Natural killer cell (primary cell): Measurements from ENCODE around the gene MAFG. TPM values are rescaled to one million over a fixed set of nuclear protein-coding genes. Genes with fewer than 3 reads are reported as not detected.

Experiments
- ATAC-seq, 3 donors: fragments of 150-1000 bp in 2 of 3; fragments of 200-7000 bp in 1 of 3; cut with Tn5 transposase; 1 replicate in 1 of 3; 2 replicates in 2 of 3; pipeline ENCODE4 v1.10.0; 2021; ENCODE audit warnings: mild to moderate bottlenecking in 2 of 3, moderate library complexity in 2 of 3
- DNase-seq, 2 donors: peaks; one replicate each; pipeline versions ENCODE4 v3.0.0 to v3.0.0-alpha.2; 2013 to 2021; ENCODE audit warnings: mixed read lengths in 1 of 2
- H3K27ac ChIP-seq: one replicate; pipeline ENCODE4 v1.5.1; 2013; ENCODE audit warnings: mild to moderate bottlenecking, low read length
- H3K27me3 ChIP-seq: one replicate; pipeline ENCODE4 v1.6.1; 2013; ENCODE audit warnings: low read length; ENCODE audit not compliant: control insufficient read depth, insufficient read depth
- H3K36me3 ChIP-seq: one replicate; pipeline ENCODE4 v1.6.1; 2013; ENCODE audit warnings: low read length; ENCODE audit not compliant: control insufficient read depth, insufficient read depth
- H3K4me1 ChIP-seq: one replicate; pipeline ENCODE4 v1.6.1; 2013; ENCODE audit warnings: low read length; ENCODE audit not compliant: control insufficient read depth, insufficient read depth
- H3K4me3 ChIP-seq: one replicate; pipeline ENCODE4 v1.5.1; 2013; ENCODE audit warnings: low read length
- H3K9me3 ChIP-seq: one replicate; pipeline ENCODE4 v1.6.1; 2013; ENCODE audit warnings: low read length; ENCODE audit not compliant: control insufficient read depth, insufficient read depth
- H3K27ac Mint-ChIP-seq, 2 donors: one replicate each; pipeline ENCODE4 v1.8.0; 2022; ENCODE audit warnings: mild to moderate bottlenecking in 2 of 2, mixed read lengths in 2 of 2, moderate library complexity in 1 of 2
- H3K27me3 Mint-ChIP-seq, 2 donors: one replicate each; pipeline ENCODE4 v1.8.0; 2022; ENCODE audit warnings: low read depth in 2 of 2, mixed read lengths in 2 of 2
- H3K36me3 Mint-ChIP-seq: one replicate; pipeline ENCODE4 v1.8.0; 2022; ENCODE audit warnings: mixed read lengths
- H3K4me1 Mint-ChIP-seq, 2 donors: one replicate each; pipeline ENCODE4 v1.8.0; 2022; ENCODE audit warnings: mixed read lengths in 2 of 2
- H3K4me3 Mint-ChIP-seq: one replicate; pipeline ENCODE4 v1.8.0; 2022; ENCODE audit warnings: mild to moderate bottlenecking, moderate library complexity, mixed read lengths
- H3K9me3 Mint-ChIP-seq, 2 donors: one replicate each; pipeline ENCODE4 v1.8.0; 2022; ENCODE audit warnings: mixed read lengths in 2 of 2
- CTCF ChIP-seq: fragments of 200-600 bp; IDR thresholded peaks from one replicate; pipeline ENCODE4 v1.8.0; 2022; ENCODE audit warnings: antibody characterized with exemption
- WGBS: methylation state at CpG from one replicate; pipeline ENCODE4 v1.1.7; 2013; ENCODE audit warnings: missing lambda C conversion rate; ENCODE audit not compliant: insufficient coverage; 5-methylcytosine and 5-hydroxymethylcytosine counted together
- intact Hi-C: fragments of 100-400 bp; cut with micrococcal nuclease; formaldehyde crosslinking; loops from one replicate; pipeline ENCODE4 v1.14.2; 2022
- total RNA-seq, 4 donors: library from RNA; stranded (reverse); fragments of 120-200 nt in 1 of 4; gene quantifications; one replicate each; pipeline versions ENCODE4 v1.2.3 to v1.2.4, GENCODE V29; 2013 to 2022

MAFG gene
- total RNA-seq, 3 donors from 2014 or later (not counting 1 experiment from before 2014, with no cell fraction given) = 11.9 to 14.6 (median 13.2) TPM

DNA sequence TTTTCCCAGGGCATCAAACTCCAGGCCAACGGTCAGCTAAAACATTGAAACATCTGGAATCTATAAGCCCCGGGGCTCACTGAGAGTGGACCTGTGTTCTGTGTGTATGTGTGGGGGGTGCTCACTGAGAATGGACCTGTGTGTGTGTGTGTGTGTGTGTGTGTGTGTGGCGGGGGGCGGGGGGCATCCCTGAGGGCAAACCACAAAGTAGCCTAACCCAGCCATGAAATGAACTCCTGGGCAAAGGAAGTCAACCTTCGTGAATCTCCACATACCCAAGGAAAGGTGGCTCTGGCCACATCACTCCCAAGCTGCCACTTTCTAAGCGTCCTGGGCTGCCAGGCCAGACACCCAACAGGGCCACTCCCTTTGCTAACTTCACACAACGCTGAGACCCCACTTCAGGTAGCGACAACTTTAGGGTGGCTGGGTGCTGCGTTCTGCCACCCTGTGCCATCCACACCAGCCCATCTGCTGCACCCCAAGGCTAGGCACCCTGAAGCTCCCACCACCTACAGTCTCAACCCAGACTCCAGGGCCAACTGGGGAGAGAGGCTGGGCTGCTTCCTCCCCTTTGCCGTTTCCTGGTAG is 1.6 kb downstream of the MAFG start:
- Histone ChIP-seq H3K9me3 (no peaks in the 10 kb centered on the region), H3K27ac (peak overlapping the region; percentile 57), H3K4me1 (peaks cover 51% of the 10 kb centered on the region), H3K27me3 (peaks cover 13% of the 10 kb centered on the region), H3K4me3 (peak overlapping the region; percentile 47), H3K36me3 (peaks cover 2% of the 10 kb centered on the region)
- ATAC-seq = no peak
- DNase-seq = no peak
- peaks cover 0 to 11% of the 10 kb centered on the region in 2 donors for H3K27me3 Mint-ChIP-seq
- TF ChIP-seq CTCF = no peak
- H3K36me3 Mint-ChIP-seq = no peaks in the 10 kb centered on the region
- peak overlapping the region; percentile 75 for H3K4me3 Mint-ChIP-seq
- H3K27ac Mint-ChIP-seq = peak overlapping the region; percentile 18 to 79
- WGBS = 64% methylated on average over 10 of the region's 10 CpGs
- intact Hi-C loops = no loop called here
- H3K9me3 Mint-ChIP-seq = no peaks in the 10 kb centered on the region
- H3K4me1 Mint-ChIP-seq = peaks cover 5 to 24% of the 10 kb centered on the region in 2 donors

DNA sequence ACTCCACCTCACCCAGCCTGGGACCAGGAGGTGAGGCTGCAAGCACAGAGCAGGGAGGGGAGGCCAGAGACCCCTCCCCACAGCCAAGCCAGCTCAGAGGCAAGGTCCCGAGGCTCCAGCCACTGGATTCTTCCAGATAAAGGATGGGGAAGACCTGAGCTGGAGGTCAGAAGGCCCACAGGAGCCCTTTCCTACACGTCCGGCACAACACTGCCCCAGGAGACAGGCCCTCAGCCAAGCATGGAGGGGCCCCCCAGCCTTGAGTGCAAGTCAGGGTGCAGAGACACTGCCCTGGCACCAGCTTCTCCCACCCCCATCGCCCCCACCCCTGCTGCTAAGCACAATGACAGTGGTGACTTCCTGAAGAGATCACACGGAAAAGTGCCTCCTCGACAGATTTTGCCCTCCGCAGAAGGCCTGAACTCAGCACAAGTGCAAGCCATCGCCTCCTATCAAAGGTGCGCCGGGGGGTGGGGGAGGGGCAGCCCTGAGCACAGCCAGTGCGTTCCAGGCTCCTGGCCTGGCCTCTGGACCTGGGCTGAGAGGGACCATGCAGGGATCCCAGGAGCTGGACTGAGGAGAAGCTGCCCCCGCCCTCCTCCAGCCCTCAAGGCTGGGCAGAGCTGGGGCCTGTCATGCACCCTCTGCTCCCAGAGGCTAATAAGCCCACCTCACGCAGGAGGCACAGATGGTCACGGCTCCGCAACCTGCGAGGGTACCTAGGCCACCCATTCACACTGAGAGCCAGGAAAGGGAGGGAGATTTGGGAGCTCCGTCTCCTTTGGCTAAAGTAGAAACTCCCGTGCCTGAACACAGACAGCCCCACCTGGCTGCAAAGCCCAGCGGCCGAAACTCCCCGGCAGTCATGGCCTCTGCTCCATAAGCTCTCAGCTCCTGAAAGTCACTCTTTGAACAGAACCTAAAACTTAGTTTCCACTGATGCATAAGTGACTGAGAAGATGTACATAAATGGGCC is 2.7 kb downstream of the MAFG start:
- 73% methylated on average over 21 of the region's 21 CpGs for WGBS
- intact Hi-C loops = no loop called here
- Histone ChIP-seq H3K4me1 (peaks cover 51% of the 10 kb centered on the region), H3K27ac (no peak overlapping the region), H3K27me3 (peaks cover 13% of the 10 kb centered on the region), H3K9me3 (no peaks in the 10 kb centered on the region), H3K36me3 (peaks cover 5% of the 10 kb centered on the region), H3K4me3 (no peak overlapping the region)
- no peaks in the 10 kb centered on the region for H3K9me3 Mint-ChIP-seq
- peaks cover 5 to 24% of the 10 kb centered on the region in 2 donors for H3K4me1 Mint-ChIP-seq
- ATAC-seq = no peak
- no peaks in the 10 kb centered on the region for H3K36me3 Mint-ChIP-seq
- DNase-seq = peak in 1 of 2 donors; percentile 54
- peaks cover 0 to 8% of the 10 kb centered on the region in 2 donors for H3K27me3 Mint-ChIP-seq
- TF ChIP-seq CTCF = no peak
- peak overlapping the region; percentile 67 for H3K4me3 Mint-ChIP-seq
- H3K27ac Mint-ChIP-seq = no peak overlapping the region

DNA sequence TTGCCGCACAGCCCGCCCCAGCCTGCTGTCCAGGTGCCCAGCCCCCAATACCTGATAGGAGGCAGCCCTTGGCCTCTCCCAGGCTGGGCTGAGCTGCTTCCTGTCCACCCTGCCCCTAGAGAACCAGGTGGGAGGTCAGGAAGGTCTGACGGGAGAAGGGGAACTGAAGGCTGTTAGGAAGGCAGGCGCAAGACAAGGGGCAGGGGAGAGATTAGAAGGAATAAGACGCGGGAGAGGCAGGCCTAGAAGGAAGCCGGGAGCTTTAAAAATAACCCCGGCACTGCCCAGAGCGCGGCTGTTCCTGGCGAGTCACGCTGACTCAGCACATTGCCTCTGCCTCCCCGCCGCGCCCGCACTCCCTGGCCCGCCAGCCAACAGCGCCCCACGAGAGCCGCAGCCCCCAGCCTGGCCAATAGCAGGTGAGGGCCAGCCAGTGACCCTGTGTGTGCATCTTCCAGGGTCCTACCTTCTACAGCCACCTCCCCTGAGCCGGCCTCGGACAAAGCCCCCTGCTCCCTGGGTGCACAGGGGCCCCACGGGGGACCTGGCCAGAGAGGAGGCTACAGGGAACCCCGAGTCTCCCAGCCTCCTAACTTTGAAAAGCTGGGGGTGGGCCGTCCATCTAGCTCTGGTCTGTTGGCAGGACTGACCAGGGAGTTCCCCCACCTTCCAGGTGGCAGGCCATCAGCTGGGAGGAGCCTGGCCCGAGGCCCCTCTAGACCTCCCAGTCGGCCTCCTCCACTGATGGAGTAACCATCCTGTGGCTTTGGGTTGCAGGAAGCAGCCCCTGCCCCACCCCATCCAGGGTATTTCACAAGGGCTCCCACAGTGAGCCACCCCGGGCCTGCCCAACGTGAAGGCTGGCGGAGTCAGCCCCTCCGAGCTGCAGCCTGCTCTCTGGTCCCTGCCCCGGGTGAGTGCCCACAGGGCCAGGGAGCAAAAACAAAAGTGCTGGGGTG is 4.0 kb downstream of the MAFG start:
- Histone ChIP-seq H3K36me3 (peaks cover 6% of the 10 kb centered on the region), H3K4me1 (peaks cover 48% of the 10 kb centered on the region), H3K4me3 (no peak overlapping the region), H3K27me3 (peaks cover 5% of the 10 kb centered on the region), H3K27ac (no peak overlapping the region), H3K9me3 (no peaks in the 10 kb centered on the region)
- intact Hi-C loops = no loop called here
- WGBS = 32% methylated on average over 32 of the region's 32 CpGs
- no peaks in the 10 kb centered on the region for H3K9me3 Mint-ChIP-seq
- H3K4me3 Mint-ChIP-seq = no peak overlapping the region
- peak in 1 of 3 donors; percentile 18 for ATAC-seq
- peaks cover 5 to 24% of the 10 kb centered on the region in 2 donors for H3K4me1 Mint-ChIP-seq
- H3K27me3 Mint-ChIP-seq = peaks cover 0 to 3% of the 10 kb centered on the region in 2 donors
- H3K36me3 Mint-ChIP-seq = no peaks in the 10 kb centered on the region
- no peak for DNase-seq
- TF ChIP-seq CTCF = no peak
- no peak overlapping the region for H3K27ac Mint-ChIP-seq
